Right atrium auricular region (tissue), 2 donors: Measurements from ENCODE around the gene ANAPC2. TPM values are rescaled to one million over a fixed set of nuclear protein-coding genes. Genes with fewer than 3 reads are reported as not detected.

Experiments
- DNase-seq: peaks from one replicate; pipeline ENCODE4 v3.0.0-alpha.2; 2019; ENCODE audit warnings: low spot score
- H3K27ac ChIP-seq, 2 donors: fragments of 200-600 bp; sonication (generic); 1 replicate in 1 of 2; 2 replicates in 1 of 2; pipeline ENCODE4 v1.5.1; 2016 to 2019
- H3K27me3 ChIP-seq, 2 donors: fragments of 200-600 bp; sonication (generic); one replicate each; pipeline versions ENCODE4 v1.5.1 to v1.6.0; 2017 to 2019
- H3K36me3 ChIP-seq: fragments of 200-600 bp; sonication (generic); one replicate; pipeline ENCODE4 v1.5.1; 2016
- H3K4me1 ChIP-seq, 2 donors: fragments of 200-600 bp; sonication (generic); one replicate each; pipeline versions ENCODE4 v1.5.1 to v1.6.0; 2017 to 2019
- H3K4me3 ChIP-seq, 2 donors: fragments of 200-600 bp; sonication (generic); 1 replicate in 1 of 2; 2 replicates in 1 of 2; pipeline ENCODE4 v1.5.1; 2017 to 2019; ENCODE audit warnings: mild to moderate bottlenecking in 1 of 2, moderate library complexity in 1 of 2
- H3K9me3 ChIP-seq, 2 donors: fragments of 200-600 bp; sonication (generic); one replicate each; pipeline ENCODE4 v1.5.1; 2019
- total RNA-seq, 2 donors: library from RNA; depleted of rRNA; stranded (reverse); fragments of >200 nt; gene quantifications; one replicate each; pipeline ENCODE4 v1.1.0, GENCODE V29; 2016
- TF ChIP-seq, protein P1 (sequence below), 2 donors: fragments of 200-600 bp; sonication (generic); IDR thresholded peaks; one replicate each; pipeline ENCODE4 v1.5.1; 2019; ENCODE audit warnings: antibody characterized with exemption in 2 of 2

The ANAPC2 gene
- total RNA-seq, 2 donors from 2014 or later: 10.8 to 12.1 TPM

GRCh38 chr9:137175345-137175961 is 12.9 kb downstream of the ANAPC2 start:
- Histone ChIP-seq H3K4me3 (no peak overlapping the region), H3K36me3 (peaks cover 13% of the 10 kb centered on the region), H3K9me3 (no peaks in the 10 kb centered on the region), H3K27me3 (no peaks in the 10 kb centered on the region), H3K27ac (no peak overlapping the region), H3K4me1 (no peaks in the 10 kb centered on the region)
- TF ChIP-seq, protein P1, sequence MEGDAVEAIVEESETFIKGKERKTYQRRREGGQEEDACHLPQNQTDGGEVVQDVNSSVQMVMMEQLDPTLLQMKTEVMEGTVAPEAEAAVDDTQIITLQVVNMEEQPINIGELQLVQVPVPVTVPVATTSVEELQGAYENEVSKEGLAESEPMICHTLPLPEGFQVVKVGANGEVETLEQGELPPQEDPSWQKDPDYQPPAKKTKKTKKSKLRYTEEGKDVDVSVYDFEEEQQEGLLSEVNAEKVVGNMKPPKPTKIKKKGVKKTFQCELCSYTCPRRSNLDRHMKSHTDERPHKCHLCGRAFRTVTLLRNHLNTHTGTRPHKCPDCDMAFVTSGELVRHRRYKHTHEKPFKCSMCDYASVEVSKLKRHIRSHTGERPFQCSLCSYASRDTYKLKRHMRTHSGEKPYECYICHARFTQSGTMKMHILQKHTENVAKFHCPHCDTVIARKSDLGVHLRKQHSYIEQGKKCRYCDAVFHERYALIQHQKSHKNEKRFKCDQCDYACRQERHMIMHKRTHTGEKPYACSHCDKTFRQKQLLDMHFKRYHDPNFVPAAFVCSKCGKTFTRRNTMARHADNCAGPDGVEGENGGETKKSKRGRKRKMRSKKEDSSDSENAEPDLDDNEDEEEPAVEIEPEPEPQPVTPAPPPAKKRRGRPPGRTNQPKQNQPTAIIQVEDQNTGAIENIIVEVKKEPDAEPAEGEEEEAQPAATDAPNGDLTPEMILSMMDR (IDR thresholded peaks at IDR 0.05): no peak
- no peak for DNase-seq

- H3K36me3 ChIP-seq: peaks cover 6% of the 10 kb centered on the region
- H3K27me3 ChIP-seq: no peaks in the 10 kb centered on the region
- H3K27ac ChIP-seq: no peak overlapping the region
- peaks cover 0 to 2% of the 10 kb centered on the region in 2 donors for H3K4me1 ChIP-seq
- no peak for DNase-seq
- no peaks in the 10 kb centered on the region for H3K9me3 ChIP-seq
- H3K4me3 ChIP-seq: no peak overlapping the region
- TF ChIP-seq, protein P1 (IDR thresholded peaks at IDR 0.05): no peak
Measured at GRCh38 chr9:137174722-137175293, 13.6 kb downstream of the ANAPC2 start.

DNA sequence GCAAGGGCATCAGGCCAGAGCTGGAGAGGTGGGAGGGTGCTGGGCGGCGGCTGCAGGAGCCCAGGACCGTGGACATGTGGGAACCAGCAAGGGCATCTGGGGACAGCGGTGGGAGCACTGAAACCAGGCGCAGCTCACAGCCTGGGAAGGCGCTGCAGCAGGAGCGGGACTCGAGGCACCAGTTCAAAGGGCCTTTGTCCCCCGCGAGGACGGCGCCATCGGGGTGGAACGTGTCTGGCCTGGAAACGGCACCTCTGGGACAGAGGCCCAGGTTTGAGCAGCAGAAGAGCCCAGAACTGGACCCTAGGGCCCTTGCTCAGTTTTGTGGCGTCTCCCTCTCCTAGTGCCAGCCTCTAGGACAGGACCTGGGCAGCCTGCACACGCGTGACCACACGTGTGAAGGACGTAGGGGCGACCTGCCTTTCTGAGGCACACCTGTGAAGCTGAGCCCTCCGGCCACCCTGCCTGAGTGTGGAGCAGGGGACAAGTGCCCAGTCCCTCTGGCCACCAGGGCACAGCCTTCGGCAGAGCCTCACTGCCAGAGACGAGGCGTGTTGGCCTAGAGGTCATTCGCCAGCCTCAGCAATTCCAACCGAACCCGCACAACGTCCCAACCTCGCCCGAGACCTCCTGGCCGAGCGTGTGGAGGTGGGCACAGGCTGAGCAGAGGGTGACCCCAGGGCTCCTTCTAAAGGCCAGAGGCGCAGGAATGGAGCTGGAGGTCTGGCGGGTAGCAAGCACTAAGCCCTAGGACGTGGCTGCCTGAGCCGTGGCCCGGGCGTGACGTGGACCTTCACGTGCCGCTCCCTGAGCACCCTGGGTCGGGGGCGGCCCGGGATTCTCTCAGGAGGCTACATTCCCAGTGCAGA is 14.3 kb downstream of the ANAPC2 start:
- H3K27ac ChIP-seq: no peak overlapping the region
- no peaks in the 10 kb centered on the region for H3K36me3 ChIP-seq
- TF ChIP-seq, protein P1 (IDR thresholded peaks at IDR 0.05): no peak
- H3K9me3 ChIP-seq: no peaks in the 10 kb centered on the region
- peaks cover 0 to 9% of the 10 kb centered on the region in 2 donors for H3K4me1 ChIP-seq
- H3K27me3 ChIP-seq: no peaks in the 10 kb centered on the region
- DNase-seq: no peak
- no peak overlapping the region for H3K4me3 ChIP-seq

DNA sequence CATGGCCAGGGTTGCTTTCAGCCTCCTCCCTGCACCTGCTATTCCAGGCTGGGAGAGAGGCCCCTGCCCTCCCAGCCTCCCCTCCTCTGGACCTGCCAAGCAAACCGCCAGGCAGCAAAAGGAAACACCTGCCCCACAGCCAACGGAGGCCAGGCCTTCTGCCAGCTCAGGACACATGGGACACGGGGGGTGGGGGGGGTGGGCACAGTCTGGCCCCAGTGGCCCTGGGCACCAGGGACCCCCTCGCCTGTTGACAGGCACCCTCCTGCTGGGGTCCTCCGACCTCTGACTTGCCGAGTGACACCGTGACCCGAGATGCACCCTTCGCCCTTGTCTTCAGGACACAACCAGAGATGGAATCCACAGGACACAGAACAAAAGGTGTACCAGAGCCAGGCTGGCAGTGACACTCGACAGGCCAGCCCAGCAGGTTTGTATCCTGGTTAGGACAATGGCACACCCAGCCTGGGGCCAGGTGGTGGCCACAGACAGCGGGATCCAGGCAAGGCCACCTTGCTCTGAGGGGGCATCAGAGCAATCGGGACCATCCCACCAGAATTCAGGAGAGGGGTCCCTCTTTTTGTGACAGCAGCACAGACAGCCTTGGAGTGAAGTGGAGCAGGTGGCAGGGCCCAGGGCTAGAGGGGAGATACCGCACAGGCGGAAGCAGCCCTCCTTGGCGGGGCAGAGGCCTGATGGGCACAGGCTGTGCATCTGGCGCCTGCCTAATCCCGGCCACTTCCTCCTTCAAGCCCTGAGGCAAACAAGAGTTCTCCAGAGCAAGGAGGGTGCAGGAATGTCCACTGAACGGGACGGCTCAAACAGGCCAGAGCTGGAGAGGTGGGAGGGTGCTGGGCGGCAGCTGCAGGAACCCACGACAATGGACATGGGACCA is 15.2 kb downstream of the ANAPC2 start:
- no peak for DNase-seq
- TF ChIP-seq, protein P1 (IDR thresholded peaks at IDR 0.05): no peak
- peaks cover 5 to 6% of the 10 kb centered on the region in 2 donors for H3K27me3 ChIP-seq
- H3K36me3 ChIP-seq: no peaks in the 10 kb centered on the region
- no peak overlapping the region for H3K27ac ChIP-seq
- H3K4me1 ChIP-seq: peaks cover 0 to 18% of the 10 kb centered on the region in 2 donors
- H3K4me3 ChIP-seq: no peak overlapping the region
- no peaks in the 10 kb centered on the region for H3K9me3 ChIP-seq

- no peak for DNase-seq
- Histone ChIP-seq H3K27ac (no peak overlapping the region), H3K9me3 (no peaks in the 10 kb centered on the region), H3K27me3 (peaks cover 16 to 24% of the 10 kb centered on the region in 2 donors), H3K4me1 (peaks cover 0 to 35% of the 10 kb centered on the region in 2 donors), H3K4me3 (no peak overlapping the region), H3K36me3 (no peaks in the 10 kb centered on the region)
- TF ChIP-seq, protein P1 (IDR thresholded peaks at IDR 0.05): no peak
Measured at GRCh38 chr9:137171149-137171900, 17.0 kb downstream of the ANAPC2 start.
